Liver (tissue), 3 donors: ENCODE data around the gene ANP32D.
"Not testable (repeated sequence)": the region's sequence is repeated elsewhere in the genome, so short reads cannot be mapped to it uniquely, and the experiment has no call there.

Experiments
- ATF3 ChIP-seq: IDR thresholded peaks from 2 replicates; pipeline ENCODE4 v1.6.1; 2016; ENCODE audit warnings: antibody characterized with exemption
- EGR1 ChIP-seq, 2 donors: IDR thresholded peaks; 2 replicates each; pipeline ENCODE4 v1.6.1; 2016 to 2018; ENCODE audit warnings: antibody characterized with exemption in 2 of 2, low read depth in 2 of 2
- GABPA ChIP-seq, 2 donors: IDR thresholded peaks in 1 of 2; conservative IDR thresholded peaks in 1 of 2; 2 replicates each; pipeline ENCODE4 v1.6.1; 2016; ENCODE audit warnings: antibody characterized with exemption in 2 of 2, mild to moderate bottlenecking in 1 of 2, moderate library complexity in 1 of 2
- JUND ChIP-seq, 2 donors: IDR thresholded peaks; 2 replicates each; pipeline ENCODE4 v1.6.1; 2016; ENCODE audit warnings: antibody characterized with exemption in 2 of 2
- NR2F2 ChIP-seq: IDR thresholded peaks from 2 replicates; pipeline ENCODE4 v1.6.1; 2016; ENCODE audit warnings: antibody characterized with exemption
- RAD21 ChIP-seq, 2 donors: IDR thresholded peaks; 2 replicates each; pipeline ENCODE4 v1.6.1; 2016; ENCODE audit warnings: antibody characterized with exemption in 2 of 2, mild to moderate bottlenecking in 2 of 2
- REST ChIP-seq: IDR thresholded peaks from 2 replicates; pipeline ENCODE4 v1.6.1; 2016; ENCODE audit warnings: antibody characterized with exemption, mild to moderate bottlenecking
- SP1 ChIP-seq: IDR thresholded peaks from 2 replicates; pipeline ENCODE4 v1.6.1; 2018; ENCODE audit warnings: antibody characterized with exemption, mild to moderate bottlenecking
- TAF1 ChIP-seq: conservative IDR thresholded peaks from 2 replicates; pipeline ENCODE4 v1.6.1; 2016; ENCODE audit warnings: antibody characterized with exemption, mild to moderate bottlenecking
- YY1 ChIP-seq: IDR thresholded peaks from 2 replicates; pipeline ENCODE4 v1.6.1; 2016; ENCODE audit warnings: antibody characterized with exemption, mild to moderate bottlenecking
- TF ChIP-seq, protein P1 (sequence below): fragments of 150-350 bp; IDR thresholded peaks from 2 replicates; pipeline ENCODE4 v1.5.1; 2017; ENCODE audit warnings: improper control_type of control experiment, low read depth, low read length; ENCODE audit not compliant: missing input control
- TF ChIP-seq, protein P2 (sequence below): IDR thresholded peaks from 2 replicates; pipeline ENCODE4 v1.6.1; 2016; ENCODE audit warnings: antibody characterized with exemption
- TF ChIP-seq, protein P3 (sequence below): IDR thresholded peaks from 2 replicates; pipeline ENCODE4 v1.6.1; 2016; ENCODE audit warnings: antibody characterized with exemption
- donor health status: healthy.
- donor health status: healthy.

GRCh38 chr12:48474497-48474896 lies 2.1 kb downstream of the ANP32D start:
- TF ChIP-seq, protein P1, sequence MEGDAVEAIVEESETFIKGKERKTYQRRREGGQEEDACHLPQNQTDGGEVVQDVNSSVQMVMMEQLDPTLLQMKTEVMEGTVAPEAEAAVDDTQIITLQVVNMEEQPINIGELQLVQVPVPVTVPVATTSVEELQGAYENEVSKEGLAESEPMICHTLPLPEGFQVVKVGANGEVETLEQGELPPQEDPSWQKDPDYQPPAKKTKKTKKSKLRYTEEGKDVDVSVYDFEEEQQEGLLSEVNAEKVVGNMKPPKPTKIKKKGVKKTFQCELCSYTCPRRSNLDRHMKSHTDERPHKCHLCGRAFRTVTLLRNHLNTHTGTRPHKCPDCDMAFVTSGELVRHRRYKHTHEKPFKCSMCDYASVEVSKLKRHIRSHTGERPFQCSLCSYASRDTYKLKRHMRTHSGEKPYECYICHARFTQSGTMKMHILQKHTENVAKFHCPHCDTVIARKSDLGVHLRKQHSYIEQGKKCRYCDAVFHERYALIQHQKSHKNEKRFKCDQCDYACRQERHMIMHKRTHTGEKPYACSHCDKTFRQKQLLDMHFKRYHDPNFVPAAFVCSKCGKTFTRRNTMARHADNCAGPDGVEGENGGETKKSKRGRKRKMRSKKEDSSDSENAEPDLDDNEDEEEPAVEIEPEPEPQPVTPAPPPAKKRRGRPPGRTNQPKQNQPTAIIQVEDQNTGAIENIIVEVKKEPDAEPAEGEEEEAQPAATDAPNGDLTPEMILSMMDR, result not testable (repeated sequence)
- TF ChIP-seq RAD21 (IDR thresholded peaks at IDR 0.05); YY1; SP1; REST; ATF3; JUND (IDR thresholded peaks at IDR 0.05); TAF1; GABPA (IDR thresholded peaks at IDR 0.05 in 1 of 2, conservative IDR thresholded peaks at IDR 0.05 in 1 of 2); NR2F2; EGR1 (IDR thresholded peaks at IDR 0.05; ENCODE audit: low read depth in 2 of 2): not testable (repeated sequence)
- TF ChIP-seq, protein P2, sequence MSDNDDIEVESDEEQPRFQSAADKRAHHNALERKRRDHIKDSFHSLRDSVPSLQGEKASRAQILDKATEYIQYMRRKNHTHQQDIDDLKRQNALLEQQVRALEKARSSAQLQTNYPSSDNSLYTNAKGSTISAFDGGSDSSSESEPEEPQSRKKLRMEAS, result not testable (repeated sequence)
- TF ChIP-seq, protein P3, sequence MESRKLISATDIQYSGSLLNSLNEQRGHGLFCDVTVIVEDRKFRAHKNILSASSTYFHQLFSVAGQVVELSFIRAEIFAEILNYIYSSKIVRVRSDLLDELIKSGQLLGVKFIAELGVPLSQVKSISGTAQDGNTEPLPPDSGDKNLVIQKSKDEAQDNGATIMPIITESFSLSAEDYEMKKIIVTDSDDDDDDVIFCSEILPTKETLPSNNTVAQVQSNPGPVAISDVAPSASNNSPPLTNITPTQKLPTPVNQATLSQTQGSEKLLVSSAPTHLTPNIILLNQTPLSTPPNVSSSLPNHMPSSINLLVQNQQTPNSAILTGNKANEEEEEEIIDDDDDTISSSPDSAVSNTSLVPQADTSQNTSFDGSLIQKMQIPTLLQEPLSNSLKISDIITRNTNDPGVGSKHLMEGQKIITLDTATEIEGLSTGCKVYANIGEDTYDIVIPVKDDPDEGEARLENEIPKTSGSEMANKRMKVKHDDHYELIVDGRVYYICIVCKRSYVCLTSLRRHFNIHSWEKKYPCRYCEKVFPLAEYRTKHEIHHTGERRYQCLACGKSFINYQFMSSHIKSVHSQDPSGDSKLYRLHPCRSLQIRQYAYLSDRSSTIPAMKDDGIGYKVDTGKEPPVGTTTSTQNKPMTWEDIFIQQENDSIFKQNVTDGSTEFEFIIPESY, result not testable (repeated sequence)
